H9 (cell line): ENCODE results near the gene RPE65. TPM values are rescaled to one million over a fixed set of nuclear protein-coding genes. Genes with fewer than 3 reads are reported as not detected.

Source experiments
- DNase-seq: peaks from one replicate; pipeline ENCODE4 v3.0.0-alpha.2; 2017
- H2AFZ ChIP-seq: one replicate; pipeline ENCODE4 v1.6.1; 2013; ENCODE audit warnings: mild to moderate bottlenecking, low read length, control low read depth, moderate library complexity
- H2AK5ac ChIP-seq: 2 replicates; pipeline ENCODE4 v1.6.1; 2013; ENCODE audit warnings: low read length, control low read depth, mixed read lengths; ENCODE audit not compliant: insufficient read length
- H2BK120ac ChIP-seq: one replicate; pipeline ENCODE4 v1.6.1; 2013; ENCODE audit warnings: low read depth, mild to moderate bottlenecking, low read length, control low read depth, inconsistent platforms; ENCODE audit not compliant: poor library complexity, severe bottlenecking
- H2BK12ac ChIP-seq: 2 replicates; pipeline ENCODE4 v1.6.1; 2013; ENCODE audit warnings: low read length, control low read depth, mixed read lengths, low read depth; ENCODE audit not compliant: insufficient read length
- H2BK15ac ChIP-seq: 2 replicates; pipeline ENCODE4 v1.6.1; 2013; ENCODE audit warnings: low read depth, low read length, control low read depth
- H2BK20ac ChIP-seq: one replicate; pipeline ENCODE4 v1.6.1; 2013; ENCODE audit warnings: low read depth, mild to moderate bottlenecking, low read length, control low read depth, inconsistent platforms; ENCODE audit not compliant: poor library complexity, severe bottlenecking
- H2BK5ac ChIP-seq: 2 replicates; pipeline ENCODE4 v1.6.1; 2013; ENCODE audit warnings: low read length, control low read depth, mixed read lengths; ENCODE audit not compliant: insufficient read length
- H3K14ac ChIP-seq: 2 replicates; pipeline ENCODE4 v1.6.1; 2013; ENCODE audit warnings: low read length, control low read depth; ENCODE audit not compliant: insufficient read depth
- H3K18ac ChIP-seq: 2 replicates; pipeline ENCODE4 v1.6.1; 2013; ENCODE audit warnings: low read depth, mild to moderate bottlenecking, mixed read lengths, low read length, control low read depth; ENCODE audit not compliant: insufficient read length
- H3K23ac ChIP-seq: 2 replicates; pipeline ENCODE4 v1.6.1; 2013; ENCODE audit warnings: low read length, control low read depth, mixed read lengths, low read depth; ENCODE audit not compliant: insufficient read length
- H3K23me2 ChIP-seq: 2 replicates; pipeline ENCODE4 v1.6.1; 2013; ENCODE audit warnings: low read depth, mild to moderate bottlenecking, mixed read lengths, low read length, control low read depth; ENCODE audit not compliant: insufficient read length, poor library complexity, severe bottlenecking
- H3K27ac ChIP-seq: 2 replicates; pipeline ENCODE4 v1.5.1; 2013; ENCODE audit warnings: low read length, control low read depth, mixed read lengths, low read depth; ENCODE audit not compliant: insufficient read length
- H3K27me3 ChIP-seq: 2 replicates; pipeline ENCODE4 v1.6.1; 2013; ENCODE audit warnings: low read length, control low read depth, inconsistent platforms; ENCODE audit not compliant: insufficient read depth
- H3K4ac ChIP-seq: 2 replicates; pipeline ENCODE4 v1.6.1; 2013; ENCODE audit warnings: low read depth, mild to moderate bottlenecking, control low read depth, inconsistent platforms, low read length, moderate library complexity
- H3K4me1 ChIP-seq: 2 replicates; pipeline ENCODE4 v1.6.1; 2013; ENCODE audit warnings: low read length, control low read depth, inconsistent platforms; ENCODE audit not compliant: insufficient read depth
- H3K4me2 ChIP-seq: 2 replicates; pipeline ENCODE4 v1.6.1; 2013; ENCODE audit warnings: low read length, control low read depth, mixed read lengths; ENCODE audit not compliant: insufficient read length, insufficient read depth
- H3K56ac ChIP-seq: 2 replicates; pipeline ENCODE4 v1.6.1; 2013; ENCODE audit warnings: low read depth, mild to moderate bottlenecking, mixed read lengths, low read length, control low read depth; ENCODE audit not compliant: insufficient read length
- H3K79me1 ChIP-seq: 2 replicates; pipeline ENCODE4 v1.6.1; 2013; ENCODE audit warnings: low read depth, mild to moderate bottlenecking, moderate library complexity, low read length, control low read depth, inconsistent platforms; ENCODE audit not compliant: insufficient read depth, poor library complexity, severe bottlenecking
- H3K79me2 ChIP-seq: 2 replicates; pipeline ENCODE4 v1.6.1; 2013; ENCODE audit warnings: low read length, control low read depth, inconsistent platforms; ENCODE audit not compliant: insufficient read depth
- H3K9ac ChIP-seq: 2 replicates; pipeline ENCODE4 v1.6.1; 2013; ENCODE audit warnings: low read length, control low read depth, mixed read lengths; ENCODE audit not compliant: insufficient read length; ENCODE audit errors: extremely low read depth
- H3K9me3 ChIP-seq: one replicate; pipeline ENCODE4 v1.6.1; 2013; ENCODE audit warnings: low read depth, low read length, inconsistent platforms; ENCODE audit not compliant: control insufficient read depth
- H3T11ph ChIP-seq: one replicate; pipeline ENCODE4 v1.6.1; 2013; ENCODE audit warnings: mild to moderate bottlenecking, low read length, control low read depth, inconsistent platforms
- H4K20me1 ChIP-seq: one replicate; pipeline ENCODE4 v1.6.1; 2013; ENCODE audit not compliant: control insufficient read depth, insufficient read length, insufficient read depth
- H4K5ac ChIP-seq: 2 replicates; pipeline ENCODE4 v1.6.1; 2013; ENCODE audit warnings: low read depth, mild to moderate bottlenecking, mixed read lengths, low read length, control low read depth; ENCODE audit not compliant: insufficient read length
- H4K8ac ChIP-seq: replicated peaks from 2 replicates; pipeline ENCODE4 v1.6.1; 2013; ENCODE audit warnings: low read length, control low read depth, mixed read lengths, low read depth; ENCODE audit not compliant: insufficient read length
- H4K91ac ChIP-seq: 2 replicates; pipeline ENCODE4 v1.6.1; 2013; ENCODE audit warnings: low read depth, mild to moderate bottlenecking, moderate library complexity, mixed read lengths, low read length, control low read depth; ENCODE audit not compliant: insufficient read length
- H3K27ac Mint-ChIP-seq, 3 experiments: 2 replicates in 2 of 3; 3 replicates in 1 of 3; pipeline ENCODE4 v1.8.0; 2020 to 2021; ENCODE audit warnings: mixed read lengths in 3 of 3, mild to moderate bottlenecking in 1 of 3, moderate library complexity in 1 of 3
- H3K27me3 Mint-ChIP-seq: 2 replicates; pipeline ENCODE4 v1.8.0; 2021; ENCODE audit warnings: low read depth, mild to moderate bottlenecking, moderate library complexity, mixed read lengths
- H3K36me3 Mint-ChIP-seq, 3 experiments: 2 replicates in 2 of 3; 3 replicates in 1 of 3; pipeline ENCODE4 v1.8.0; 2020 to 2021; ENCODE audit warnings: low read depth in 3 of 3, mixed read lengths in 3 of 3; ENCODE audit not compliant: insufficient read depth in 1 of 3
- H3K4me1 Mint-ChIP-seq, 2 experiments: 2 replicates each; pipeline ENCODE4 v1.8.0; 2020; ENCODE audit warnings: mixed read lengths in 2 of 2
- H3K4me3 Mint-ChIP-seq, 2 experiments: 2 replicates in 1 of 2; 3 replicates in 1 of 2; pipeline ENCODE4 v1.8.0; 2020 to 2021; ENCODE audit warnings: mild to moderate bottlenecking in 2 of 2, mixed read lengths in 2 of 2, moderate library complexity in 1 of 2
- H3K9me3 Mint-ChIP-seq, 2 experiments: 2 replicates in 1 of 2; 3 replicates in 1 of 2; pipeline ENCODE4 v1.8.0; 2020; ENCODE audit warnings: mild to moderate bottlenecking in 2 of 2, mixed read lengths in 2 of 2, moderate library complexity in 1 of 2
- CTCF ChIP-seq: fragments of 200-600 bp; sonication (generic); conservative IDR thresholded peaks from 3 replicates; pipeline ENCODE4 v1.8.0; 2021; ENCODE audit warnings: antibody characterized with exemption, mild to moderate bottlenecking
- WGBS: extraction: QIAGEN DNeasy Blood & Tissue Kit; methylation state at CpG from one replicate; pipeline ENCODE4 v1.1.7; 2013; ENCODE audit warnings: missing lambda C conversion rate, low lambda C conversion rate, mixed read lengths; ENCODE audit not compliant: insufficient read length; ENCODE audit errors: extremely low coverage; 5-methylcytosine and 5-hydroxymethylcytosine counted together
- total RNA-seq: library from RNA; stranded (reverse); gene quantifications from 2 replicates; pipeline ENCODE4 v1.2.1, GENCODE V29; 2021

RPE65 gene
- total RNA-seq, 1 experiment from 2014 or later, result not detected

- Histone ChIP-seq H4K8ac (no peak overlapping the region), H3T11ph (no peak overlapping the region), H3K56ac (no peak overlapping the region), H3K27ac (no peak overlapping the region), H3K27me3 (no peaks in the 10 kb centered on the region), H3K79me2 (no peaks in the 10 kb centered on the region; the same call in 1 of the 2 replicates), H2BK12ac (no peak overlapping the region), H3K14ac (no peak overlapping the region), H3K4me2 (peak overlapping the region; percentile 81), H4K91ac (no peak overlapping the region), H3K23me2 (peaks cover 6% of the 10 kb centered on the region), H2BK15ac (no peak overlapping the region), H3K4ac (no peak overlapping the region), H2BK120ac (no peak overlapping the region), H2BK20ac (no peak overlapping the region), H2BK5ac (no peak overlapping the region), H3K4me1 (no peaks in the 10 kb centered on the region), H3K79me1 (peaks cover 2% of the 10 kb centered on the region), H4K5ac (no peak overlapping the region), H2AFZ (no peak overlapping the region), H4K20me1 (no peaks in the 10 kb centered on the region), H3K18ac (no peak overlapping the region), H3K9ac (peak overlapping the region; percentile 15), H3K9me3 (no peaks in the 10 kb centered on the region), H2AK5ac (no peak overlapping the region), H3K23ac (no peak overlapping the region)
- no peak for TF ChIP-seq CTCF
- no peak for DNase-seq
- H3K9me3 Mint-ChIP-seq, result peaks cover 0 to 3% of the 10 kb centered on the region in 2 experiments; a peak in 2 of 5 replicates
- peaks cover 21 to 37% (median 28%) of the 10 kb centered on the region in 3 experiments for H3K36me3 Mint-ChIP-seq
- H3K4me3 Mint-ChIP-seq, result peak overlapping the region; percentile 91 to 98
- peaks cover 2% of the 10 kb centered on the region for H3K27me3 Mint-ChIP-seq
- peak overlapping the region in 1 of 3 experiments; percentile 98; a peak in 1 of 7 replicates for H3K27ac Mint-ChIP-seq
- H3K4me1 Mint-ChIP-seq, result peaks cover 25 to 33% of the 10 kb centered on the region in 2 experiments
- no CpG with 5 or more reads among the region's 3 CpGs for WGBS
Measured at GRCh38 chr1:68495532-68495931, 45.8 kb upstream of the RPE65 start.
